OCI-M2 (cell line): ENCODE results near the gene TMEM44.
A peak's percentile ranks its signal among the peaks of the same experiment; 100 is the strongest.

Experiments
- DNase-seq: peaks from one replicate; lab custom pipeline; 2025; ENCODE audit not compliant: unreplicated experiment; lab: John Stamatoyannopoulos, UW

The TMEM44 gene

GRCh38 chr3:194633349-194634004, at the start of gene TMEM44:
Gene TMEM44, minus strand, starts transcription at chr3:194633419. Its CDS starts 204 bp downstream, at chr3:194633215.
- DNase-seq = peak; percentile 33

- peak; percentile 25 for DNase-seq
Observed at GRCh38 chr3:194682694-194683310, 49.6 kb upstream of the TMEM44 start.

- DNase-seq = no peak
Observed at GRCh38 chr3:194682189-194682693, 49.0 kb upstream of the TMEM44 start.

- no peak for DNase-seq
Observed at GRCh38 chr3:194680888-194681615, 47.8 kb upstream of the TMEM44 start.

- DNase-seq = no peak
Observed at GRCh38 chr3:194676471-194676870, 43.3 kb upstream of the TMEM44 start.

- DNase-seq = no peak
Observed at GRCh38 chr3:194675680-194676079, 42.5 kb upstream of the TMEM44 start.

- no peak for DNase-seq
Observed at GRCh38 chr3:194675081-194675640, 41.9 kb upstream of the TMEM44 start.

GRCh38 chr3:194673761-194674160, 40.5 kb upstream of the TMEM44 start:
- DNase-seq = no peak

GRCh38 chr3:194672876-194673275, 39.7 kb upstream of the TMEM44 start:
- no peak for DNase-seq

GRCh38 chr3:194671900-194672808, 38.9 kb upstream of the TMEM44 start, which contains the start of gene LSG1:
Gene LSG1, minus strand, starts transcription at chr3:194672191. Its CDS starts 29 bp downstream, at chr3:194672162.
- peak; percentile 57 for DNase-seq

- DNase-seq = no peak
Observed at GRCh38 chr3:194671511-194671899, 38.3 kb upstream of the TMEM44 start.

GRCh38 chr3:194667363-194667762, 34.1 kb upstream of the TMEM44 start:
- no peak for DNase-seq

- no peak for DNase-seq
Observed at GRCh38 chr3:194664857-194665256, 31.6 kb upstream of the TMEM44 start.

GRCh38 chr3:194661946-194662345, 28.7 kb upstream of the TMEM44 start:
- DNase-seq = no peak

GRCh38 chr3:194661374-194661773, 28.2 kb upstream of the TMEM44 start:
- DNase-seq = peak; percentile 9

GRCh38 chr3:194659778-194660177, 26.6 kb upstream of the TMEM44 start:
- DNase-seq = no peak

- no peak for DNase-seq
Observed at GRCh38 chr3:194658477-194659242, 25.4 kb upstream of the TMEM44 start.

- no peak for DNase-seq
Observed at GRCh38 chr3:194657439-194657838, 24.2 kb upstream of the TMEM44 start.

GRCh38 chr3:194654443-194654842, 21.2 kb upstream of the TMEM44 start:
- no peak for DNase-seq

GRCh38 chr3:194647747-194648146, 14.5 kb upstream of the TMEM44 start:
- no peak for DNase-seq
